Measurements from ENCODE around the gene RCN2.

RCN2 gene

DNA sequence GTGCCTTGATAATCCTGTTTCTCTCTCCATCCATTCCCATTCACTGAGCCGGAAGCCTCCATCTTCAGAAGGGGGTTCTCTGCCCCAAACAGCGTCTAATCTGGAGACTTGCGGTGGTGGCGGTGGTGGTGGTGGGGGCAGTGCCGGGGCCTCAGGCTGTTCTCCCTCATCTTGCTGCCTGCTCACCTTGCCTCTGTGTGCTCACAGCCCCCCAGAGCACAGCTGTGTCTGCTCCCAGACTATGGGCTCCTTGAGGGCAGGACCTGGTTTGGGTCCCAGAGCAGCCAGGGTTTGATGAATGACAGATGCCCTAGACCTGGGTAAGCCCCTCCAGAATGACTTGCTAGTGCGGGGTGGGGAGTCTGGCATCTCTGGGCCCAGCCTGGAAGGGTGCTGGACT is 62.9 kb downstream of the RCN2 start:
- no peak for DNase-seq (ENCODE audit: low read depth in 2 of 2)

GRCh38 chr15:76994971-76995945 is 63.7 kb downstream of the RCN2 start, which contains the start of gene PSTPIP1:
Gene PSTPIP1 (plus strand): TSS chr15:76995126. CDS start chr15:76995574, 448 bp downstream.
- DNase-seq (ENCODE audit: low read depth in 2 of 2) = no peak

DNA sequence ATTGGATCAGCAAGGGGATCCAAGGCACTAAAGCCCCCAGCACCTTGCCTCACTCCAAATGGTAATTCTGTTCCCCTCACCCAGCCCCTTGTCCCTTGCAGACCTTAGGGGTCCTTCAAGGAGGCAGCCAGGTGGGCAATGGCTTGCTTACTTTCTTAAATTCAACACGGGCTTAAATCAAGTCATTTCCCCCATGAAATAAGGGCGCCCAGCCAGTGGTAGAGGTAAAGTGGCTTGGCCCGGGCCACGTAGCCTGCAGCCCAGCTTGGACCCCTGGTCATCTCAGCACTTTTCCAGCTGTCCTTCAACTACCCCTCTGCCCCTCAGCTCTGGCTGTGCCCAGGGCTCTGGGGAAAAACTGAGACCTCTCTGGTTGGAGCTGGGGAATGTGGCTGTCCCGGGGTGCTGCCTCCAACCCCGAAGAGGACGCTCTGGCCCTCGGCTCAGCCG is 64.6 kb downstream of the RCN2 start:
- no peak for DNase-seq (ENCODE audit: low read depth in 2 of 2)

- no peak for DNase-seq (ENCODE audit: low read depth in 2 of 2)
These were observed 65.2 kb downstream of the RCN2 start for GRCh38 chr15:76996526-76997401.

- DNase-seq (ENCODE audit: low read depth in 2 of 2) = no peak
These were observed 67.2 kb downstream of the RCN2 start for GRCh38 chr15:76998663-76999285.

DNA sequence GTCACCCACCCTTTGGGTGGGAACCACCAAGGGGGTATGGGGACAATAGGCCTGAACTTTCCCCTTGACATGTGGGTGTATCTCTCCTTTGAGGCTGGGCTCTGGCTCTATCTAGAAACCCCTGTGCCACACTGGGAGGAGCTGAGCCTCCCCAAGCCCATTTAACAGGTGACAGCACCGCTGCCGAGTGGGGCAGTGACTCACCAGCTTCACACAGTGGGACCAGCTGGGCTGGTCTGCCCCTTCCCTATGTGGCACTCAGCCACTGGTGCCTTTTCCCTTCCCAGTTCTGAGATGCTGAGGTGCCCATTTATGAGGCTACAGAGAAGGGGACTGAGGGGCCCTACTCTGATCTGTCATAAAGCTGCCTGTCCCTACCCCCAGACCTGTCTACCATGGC is 68.4 kb downstream of the RCN2 start:
- no peak for DNase-seq (ENCODE audit: low read depth in 2 of 2)

GRCh38 chr15:77001351-77001750 is 69.8 kb downstream of the RCN2 start:
- no peak for DNase-seq (ENCODE audit: low read depth in 2 of 2)

DNA sequence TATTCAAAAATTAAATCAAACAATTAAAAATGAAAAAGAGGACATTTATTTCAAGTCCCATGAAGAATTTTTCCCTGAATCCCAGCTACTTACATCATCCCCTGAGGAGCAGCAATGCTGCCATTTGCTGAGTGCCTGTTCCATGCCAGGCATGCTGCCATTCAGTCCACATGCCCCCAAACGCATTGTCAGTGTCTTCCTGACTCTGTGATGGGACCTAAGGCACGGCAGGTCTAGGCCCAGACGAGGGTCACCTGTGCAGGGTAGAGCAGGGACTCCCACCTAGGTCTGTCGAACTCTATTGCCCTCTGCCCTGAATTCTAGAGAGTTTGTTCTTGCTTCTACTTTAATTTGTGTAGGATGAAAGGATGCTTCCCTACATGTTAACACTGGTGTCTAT is 70.4 kb downstream of the RCN2 start:
- no peak for DNase-seq (ENCODE audit: low read depth in 2 of 2)

DNA sequence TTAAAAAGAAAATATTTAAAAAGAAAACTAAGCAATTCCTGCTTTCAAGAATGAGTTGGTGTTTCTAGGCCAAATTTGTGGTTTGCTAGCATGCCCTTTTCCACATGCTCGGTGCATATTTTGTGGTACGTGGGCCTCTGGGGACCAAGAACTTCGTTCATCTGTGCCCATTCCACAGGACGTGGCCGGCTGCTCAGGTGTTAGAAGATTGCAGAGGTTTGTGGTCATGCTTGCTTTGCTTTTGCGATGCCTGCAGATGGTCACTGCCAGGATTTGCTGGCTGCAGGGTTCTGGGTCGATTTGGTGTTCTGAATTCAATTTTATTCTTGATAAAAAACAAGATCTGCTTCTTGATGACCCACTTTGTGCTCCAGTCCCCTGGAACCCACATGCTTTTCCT is 70.9 kb downstream of the RCN2 start:
- no peak for DNase-seq (ENCODE audit: low read depth in 2 of 2)

DNA sequence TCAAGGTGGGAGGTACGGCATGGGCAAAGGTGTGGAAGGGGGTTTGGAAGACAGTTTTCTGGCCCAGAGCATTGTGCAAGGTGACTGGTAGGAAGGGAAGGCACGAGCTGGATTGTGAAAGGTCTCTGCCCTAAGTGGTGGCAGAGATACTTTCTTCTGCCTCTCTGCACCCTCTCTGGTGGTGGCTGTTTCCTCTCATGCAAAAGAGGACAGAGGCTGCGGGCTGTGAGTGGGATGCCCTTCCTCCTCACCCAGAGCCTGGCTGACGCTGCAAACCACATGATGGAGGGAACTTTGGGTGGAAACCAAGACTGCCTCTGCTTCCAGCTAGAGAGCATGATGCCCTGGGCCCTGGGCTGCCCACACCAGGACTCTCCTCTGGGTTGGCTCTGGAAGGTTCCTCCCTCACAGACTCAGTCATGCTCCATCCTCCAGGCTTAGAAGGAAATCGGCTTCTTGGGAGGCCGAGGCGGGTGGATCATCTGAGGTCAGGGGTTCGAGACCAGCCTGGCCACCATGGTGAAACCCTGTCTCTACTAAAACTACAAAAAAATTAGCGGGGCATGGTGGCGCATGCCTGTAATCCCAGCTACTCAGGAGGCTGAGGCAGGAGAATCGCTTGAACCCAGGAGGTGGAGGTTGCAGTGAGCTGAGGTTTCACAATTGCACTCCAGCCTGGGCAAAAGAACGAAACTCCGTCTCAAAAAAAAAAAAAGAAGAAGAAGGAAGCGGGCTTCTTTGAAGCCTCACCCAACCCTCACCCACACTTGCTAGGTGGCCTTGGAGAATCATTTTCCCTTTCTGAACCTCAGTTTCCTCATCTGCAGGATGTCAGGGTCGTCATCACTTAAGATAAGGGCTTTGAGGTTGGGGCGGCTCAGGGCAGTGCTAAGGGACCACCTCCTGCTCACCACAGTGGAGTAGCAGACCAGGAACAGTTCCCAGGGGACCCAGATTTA is 71.7 kb downstream of the RCN2 start:
- DNase-seq (ENCODE audit: low read depth in 2 of 2) = no peak
